Astrocyte (in vitro differentiated cells and primary cell): ENCODE results near the gene ABCA7.

Source experiments
- EZH2 ChIP-seq: IDR thresholded peaks from 2 replicates; pipeline ENCODE4 v1.6.1; 2012; ENCODE audit warnings: mild to moderate bottlenecking, low read length, inconsistent platforms; ENCODE audit not compliant: insufficient read depth
- TF ChIP-seq, protein P1 (sequence below): IDR thresholded peaks from 2 replicates; pipeline ENCODE4 v1.5.1; 2011; ENCODE audit warnings: low read depth, mild to moderate bottlenecking, inconsistent platforms, low read length, moderate library complexity; ENCODE audit not compliant: insufficient read depth

GRCh38 chr19:1066251-1066747, 26.4 kb downstream of the ABCA7 start:
- TF ChIP-seq, protein P1, sequence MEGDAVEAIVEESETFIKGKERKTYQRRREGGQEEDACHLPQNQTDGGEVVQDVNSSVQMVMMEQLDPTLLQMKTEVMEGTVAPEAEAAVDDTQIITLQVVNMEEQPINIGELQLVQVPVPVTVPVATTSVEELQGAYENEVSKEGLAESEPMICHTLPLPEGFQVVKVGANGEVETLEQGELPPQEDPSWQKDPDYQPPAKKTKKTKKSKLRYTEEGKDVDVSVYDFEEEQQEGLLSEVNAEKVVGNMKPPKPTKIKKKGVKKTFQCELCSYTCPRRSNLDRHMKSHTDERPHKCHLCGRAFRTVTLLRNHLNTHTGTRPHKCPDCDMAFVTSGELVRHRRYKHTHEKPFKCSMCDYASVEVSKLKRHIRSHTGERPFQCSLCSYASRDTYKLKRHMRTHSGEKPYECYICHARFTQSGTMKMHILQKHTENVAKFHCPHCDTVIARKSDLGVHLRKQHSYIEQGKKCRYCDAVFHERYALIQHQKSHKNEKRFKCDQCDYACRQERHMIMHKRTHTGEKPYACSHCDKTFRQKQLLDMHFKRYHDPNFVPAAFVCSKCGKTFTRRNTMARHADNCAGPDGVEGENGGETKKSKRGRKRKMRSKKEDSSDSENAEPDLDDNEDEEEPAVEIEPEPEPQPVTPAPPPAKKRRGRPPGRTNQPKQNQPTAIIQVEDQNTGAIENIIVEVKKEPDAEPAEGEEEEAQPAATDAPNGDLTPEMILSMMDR: no peak
- no peak for TF ChIP-seq EZH2
